ENCODE data around the gene TSPEAR.
"Not testable (repeated sequence)": the region's sequence is repeated elsewhere in the genome, so short reads cannot be mapped to it uniquely, and the experiment has no call there.

DNA sequence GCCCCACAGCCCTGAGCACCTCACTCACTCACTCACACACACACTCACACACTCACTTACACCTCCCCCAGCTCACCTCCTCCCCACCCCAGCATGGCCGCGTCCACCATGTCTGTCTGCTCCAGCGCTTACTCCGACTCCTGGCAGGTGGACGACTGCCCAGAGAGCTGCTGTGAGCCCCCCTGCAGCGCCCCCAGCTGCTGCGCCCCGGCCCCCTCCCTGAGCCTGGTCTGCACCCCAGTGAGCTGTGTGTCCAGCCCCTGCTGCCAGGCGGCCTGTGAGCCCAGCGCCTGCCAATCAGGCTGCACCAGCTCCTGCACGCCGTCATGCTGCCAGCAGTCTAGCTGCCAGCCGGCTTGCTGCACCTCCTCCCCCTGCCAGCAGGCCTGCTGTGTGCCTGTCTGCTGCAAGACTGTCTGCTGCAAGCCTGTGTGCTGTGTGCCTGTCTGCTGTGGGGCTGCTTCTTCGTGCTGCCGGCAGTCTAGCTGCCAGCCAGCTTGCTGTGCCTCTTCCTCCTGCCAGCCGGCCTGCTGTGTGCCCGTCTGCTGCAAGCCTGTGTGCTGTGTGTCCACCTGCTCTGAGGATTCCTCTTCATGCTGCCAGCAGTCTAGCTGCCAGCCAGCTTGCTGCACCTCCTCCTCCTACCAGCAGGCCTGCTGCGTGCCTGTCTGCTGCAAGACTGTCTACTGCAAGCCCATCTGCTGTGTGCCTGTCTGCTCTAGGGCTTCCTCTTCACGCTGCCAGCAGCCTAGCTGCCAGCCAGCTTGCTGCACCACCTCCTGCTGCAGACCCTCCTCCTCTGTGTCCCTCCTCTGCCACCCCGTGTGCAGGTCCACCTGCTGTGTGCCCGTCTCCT, 64.8 kb downstream of the TSPEAR start, which contains the start of gene KRTAP10-11:
- not testable (repeated sequence) for TF ChIP-seq CHD2 (IDR thresholded peaks at IDR 0.05; ENCODE audit: low read depth, low read length); CTCF (CRISPR knock-in tag; IDR thresholded peaks at IDR 0.05); MAFF (IDR thresholded peaks at IDR 0.05; ENCODE audit: low read depth, low read length); ZNF704 (CRISPR knock-in tag; IDR thresholded peaks at IDR 0.05; ENCODE audit: borderline replicate concordance); MYNN (CRISPR knock-in tag; IDR thresholded peaks at IDR 0.05; ENCODE audit: low read depth); ZNF333 (CRISPR knock-in tag; IDR thresholded peaks at IDR 0.05; ENCODE audit: borderline replicate concordance)
- TF ChIP-seq, protein P1, sequence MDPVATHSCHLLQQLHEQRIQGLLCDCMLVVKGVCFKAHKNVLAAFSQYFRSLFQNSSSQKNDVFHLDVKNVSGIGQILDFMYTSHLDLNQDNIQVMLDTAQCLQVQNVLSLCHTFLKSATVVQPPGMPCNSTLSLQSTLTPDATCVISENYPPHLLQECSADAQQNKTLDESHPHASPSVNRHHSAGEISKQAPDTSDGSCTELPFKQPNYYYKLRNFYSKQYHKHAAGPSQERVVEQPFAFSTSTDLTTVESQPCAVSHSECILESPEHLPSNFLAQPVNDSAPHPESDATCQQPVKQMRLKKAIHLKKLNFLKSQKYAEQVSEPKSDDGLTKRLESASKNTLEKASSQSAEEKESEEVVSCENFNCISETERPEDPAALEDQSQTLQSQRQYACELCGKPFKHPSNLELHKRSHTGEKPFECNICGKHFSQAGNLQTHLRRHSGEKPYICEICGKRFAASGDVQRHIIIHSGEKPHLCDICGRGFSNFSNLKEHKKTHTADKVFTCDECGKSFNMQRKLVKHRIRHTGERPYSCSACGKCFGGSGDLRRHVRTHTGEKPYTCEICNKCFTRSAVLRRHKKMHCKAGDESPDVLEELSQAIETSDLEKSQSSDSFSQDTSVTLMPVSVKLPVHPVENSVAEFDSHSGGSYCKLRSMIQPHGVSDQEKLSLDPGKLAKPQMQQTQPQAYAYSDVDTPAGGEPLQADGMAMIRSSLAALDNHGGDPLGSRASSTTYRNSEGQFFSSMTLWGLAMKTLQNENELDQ (CRISPR knock-in tag; IDR thresholded peaks at IDR 0.05; ENCODE audit: borderline replicate concordance), result not testable (repeated sequence)
